ENCODE results near the gene HHATL. TPM values are rescaled to one million over a fixed set of nuclear protein-coding genes. Genes with fewer than 3 reads are reported as not detected.

Gene HHATL
- total RNA-seq, 1 experiment from 2014 or later = not detected

GRCh38 chr3:42681361-42682038 lies 21.1 kb downstream of the HHATL start:
- H3K27me3 ChIP-seq (replicated peaks; ENCODE audit: insufficient read depth, low read depth, low read length, poor library complexity) = no peaks in the 10 kb centered on the region
- no peak for TF ChIP-seq EZH2 (IDR thresholded peaks at IDR 0.05; ENCODE audit: borderline replicate concordance, low read depth, low read length, poor library complexity, severe bottlenecking)
- no peak for TF ChIP-seq CTCF (conservative IDR thresholded peaks at IDR 0.05; ENCODE audit: low read depth, low read length)
- no peak overlapping the region for H3K4me3 ChIP-seq (ENCODE audit: low read depth, low read length, poor library complexity, severe bottlenecking)
- no peaks in the 10 kb centered on the region for H3K36me3 ChIP-seq (ENCODE audit: insufficient read depth, low read length, poor library complexity, severe bottlenecking)
- H3K4me1 ChIP-seq (ENCODE audit: insufficient read depth, low read length, poor library complexity, severe bottlenecking) = no peaks in the 10 kb centered on the region
- H3K27ac ChIP-seq (ENCODE audit: low read depth, low read length, poor library complexity, severe bottlenecking) = no peak overlapping the region
- CTCF ChIA-PET = no interaction called here
- BruUV-seq (replicated peaks) = no TSS peak
- no peaks in the 10 kb centered on the region for H3K9me3 ChIP-seq (ENCODE audit: low read depth, low read length, poor library complexity, severe bottlenecking)
- intact Hi-C loops (cut with micrococcal nuclease; ENCODE audit: unreplicated experiment) = no loop called here
- POLR2A ChIA-PET (ENCODE audit: low non-redundant PET) = no interaction called here
- no peak for DNase-seq (ENCODE audit: low spot score)

- TF ChIP-seq CTCF (conservative IDR thresholded peaks at IDR 0.05; ENCODE audit: low read depth, low read length) (no peak), EZH2 (IDR thresholded peaks at IDR 0.05; ENCODE audit: borderline replicate concordance, low read depth, low read length, poor library complexity, severe bottlenecking) (no peak)
- DNase-seq (ENCODE audit: low spot score) = no peak
- ChIA-PET CTCF (no interaction called here), POLR2A (ENCODE audit: low non-redundant PET) (no interaction called here)
- intact Hi-C loops (cut with micrococcal nuclease; ENCODE audit: unreplicated experiment) = no loop called here
- no peaks in the 10 kb centered on the region for H3K4me1 ChIP-seq (ENCODE audit: insufficient read depth, low read length, poor library complexity, severe bottlenecking)
- H3K27ac ChIP-seq (ENCODE audit: low read depth, low read length, poor library complexity, severe bottlenecking) = no peak overlapping the region
- H3K36me3 ChIP-seq (ENCODE audit: insufficient read depth, low read length, poor library complexity, severe bottlenecking) = no peaks in the 10 kb centered on the region
- H3K4me3 ChIP-seq (ENCODE audit: low read depth, low read length, poor library complexity, severe bottlenecking) = no peak overlapping the region
- no peaks in the 10 kb centered on the region for H3K9me3 ChIP-seq (ENCODE audit: low read depth, low read length, poor library complexity, severe bottlenecking)
- no TSS peak for BruUV-seq (replicated peaks)
- no peaks in the 10 kb centered on the region for H3K27me3 ChIP-seq (replicated peaks; ENCODE audit: insufficient read depth, low read depth, low read length, poor library complexity)
Measured at GRCh38 chr3:42680806-42681205, 21.8 kb downstream of the HHATL start.

- CTCF ChIA-PET = no interaction called here
- no peak overlapping the region for H3K27ac ChIP-seq (ENCODE audit: low read depth, low read length, poor library complexity, severe bottlenecking)
- POLR2A ChIA-PET (ENCODE audit: low non-redundant PET) = no interaction called here
- H3K36me3 ChIP-seq (ENCODE audit: insufficient read depth, low read length, poor library complexity, severe bottlenecking) = no peaks in the 10 kb centered on the region
- H3K9me3 ChIP-seq (ENCODE audit: low read depth, low read length, poor library complexity, severe bottlenecking) = no peaks in the 10 kb centered on the region
- BruUV-seq (replicated peaks) = no TSS peak
- intact Hi-C loops (cut with micrococcal nuclease; ENCODE audit: unreplicated experiment) = no loop called here
- no peak overlapping the region for H3K4me3 ChIP-seq (ENCODE audit: low read depth, low read length, poor library complexity, severe bottlenecking)
- H3K27me3 ChIP-seq (replicated peaks; ENCODE audit: insufficient read depth, low read depth, low read length, poor library complexity) = no peaks in the 10 kb centered on the region
- H3K4me1 ChIP-seq (ENCODE audit: insufficient read depth, low read length, poor library complexity, severe bottlenecking) = no peaks in the 10 kb centered on the region
- no peak for DNase-seq (ENCODE audit: low spot score)
- TF ChIP-seq EZH2 (IDR thresholded peaks at IDR 0.05; ENCODE audit: borderline replicate concordance, low read depth, low read length, poor library complexity, severe bottlenecking) (no peak), CTCF (conservative IDR thresholded peaks at IDR 0.05; ENCODE audit: low read depth, low read length) (no peak)
Measured at GRCh38 chr3:42680271-42680670, 22.3 kb downstream of the HHATL start.
